GM19043 (cell line): ENCODE data around the gene SLC25A53.
A peak's percentile ranks its signal among the peaks of the same experiment; 100 is the strongest.
"Not testable (repeated sequence)": the region's sequence is repeated elsewhere in the genome, so short reads cannot be mapped to it uniquely, and the experiment has no call there.

Experiments
- ATAC-seq: cut with Tn5 transposase; IDR thresholded peaks from one replicate; pipeline ENCODE4 v1.9.1; 2021; ENCODE audit warnings: low read depth; ENCODE audit not compliant: unreplicated experiment

The SLC25A53 gene

DNA sequence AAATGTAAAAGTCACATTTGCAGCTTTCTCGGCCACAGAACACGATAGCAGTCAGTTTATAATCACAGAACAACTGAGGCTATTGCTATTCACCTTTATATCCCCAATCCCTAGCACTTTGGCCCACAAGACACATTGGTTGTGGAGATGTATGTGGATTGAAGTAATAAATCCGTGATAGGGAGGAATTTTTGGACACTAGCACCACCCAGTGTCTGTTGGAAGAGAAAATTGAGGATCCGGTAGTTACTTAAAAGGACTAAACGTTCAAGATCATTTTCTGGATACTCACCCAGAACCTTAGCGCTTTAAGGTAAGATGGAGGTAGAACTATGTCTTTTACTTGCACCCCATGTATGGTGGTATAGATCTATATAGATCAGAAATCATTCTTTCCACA, 79.0 kb downstream of the SLC25A53 start:
- ATAC-seq = not testable (repeated sequence)

DNA sequence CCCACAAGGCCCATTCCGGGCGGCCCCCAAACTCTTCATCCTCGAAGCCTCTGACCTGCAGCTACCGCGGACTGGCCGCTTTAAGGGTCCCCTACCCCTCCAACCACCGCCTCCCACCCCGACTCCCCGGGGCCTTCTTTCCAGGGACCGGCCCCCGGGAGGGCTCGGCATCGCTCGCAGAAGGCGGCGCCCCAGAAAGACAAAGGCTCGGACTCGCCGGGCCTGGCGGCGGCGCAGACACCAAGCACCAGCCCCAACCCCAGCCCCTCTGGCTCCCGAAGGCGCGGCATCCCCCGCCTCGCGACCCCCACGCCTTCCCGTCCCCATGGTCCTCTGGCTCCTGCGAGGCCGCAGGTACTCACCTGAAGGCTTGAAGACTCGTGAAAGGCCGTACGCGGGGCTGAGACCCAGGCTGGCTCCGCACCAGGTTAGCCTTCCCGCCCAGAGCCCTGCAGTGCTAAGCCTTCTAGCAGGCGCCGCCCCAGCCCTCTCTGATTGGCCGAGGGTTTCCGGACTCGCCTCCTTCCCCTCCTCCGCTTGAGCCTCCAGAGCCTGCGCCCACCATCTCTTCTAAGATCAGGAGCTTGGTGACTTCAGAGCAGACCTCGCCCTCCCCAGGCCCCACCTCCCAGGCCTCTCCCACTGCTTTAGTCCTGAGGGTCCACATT, 80.9 kb downstream of the SLC25A53 start, which contains the start of gene TMSB15C:
Gene TMSB15C (minus strand): TSS at position 459 of the 668 bp plus-strand sequence.
- peak; percentile 98 for ATAC-seq

DNA sequence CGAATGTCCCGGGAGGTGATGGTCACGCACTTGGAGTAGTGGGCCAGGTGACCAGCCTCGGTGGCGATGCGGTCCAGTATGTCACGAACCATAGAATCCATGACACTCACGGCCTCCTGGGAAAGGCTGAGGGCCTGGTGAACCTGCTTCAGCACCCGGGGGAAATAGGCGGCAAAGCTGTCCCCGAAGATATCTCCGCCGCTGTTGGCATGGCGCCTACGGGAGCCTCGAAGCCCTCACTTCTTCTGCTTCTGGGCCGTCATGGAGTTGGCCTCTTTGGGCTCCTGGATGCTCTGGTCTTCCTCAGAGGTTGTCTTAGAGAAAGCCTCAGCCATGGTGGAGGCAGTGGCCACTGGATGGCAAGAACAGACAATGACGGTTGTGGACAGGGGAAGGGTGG, 94.2 kb downstream of the SLC25A53 start:
- ATAC-seq = not testable (repeated sequence)

DNA sequence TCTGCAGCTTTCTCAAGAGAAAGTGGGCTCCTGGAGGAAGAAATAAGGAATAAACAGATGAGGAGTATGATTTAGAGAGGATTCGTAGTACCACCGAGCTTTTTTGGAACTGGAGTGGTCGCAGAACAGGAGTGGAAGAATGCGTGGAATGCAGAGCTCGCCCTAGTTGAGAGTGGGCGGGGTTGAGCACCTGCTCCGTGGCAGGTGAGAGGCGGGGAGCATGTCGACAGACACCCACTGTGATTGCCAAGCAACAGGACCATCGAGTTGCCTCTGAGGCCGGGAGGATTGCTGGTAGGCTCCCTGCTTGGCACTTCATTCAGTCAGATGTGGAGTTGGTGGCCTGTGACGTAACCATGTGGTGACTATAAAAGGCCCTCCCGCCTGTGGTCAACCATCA, 101.9 kb downstream of the SLC25A53 start:
- not testable (repeated sequence) for ATAC-seq
